Ascending aorta (tissue), 2 donors: Measurements from ENCODE around the gene DDR2. TPM values are rescaled to one million over a fixed set of nuclear protein-coding genes. Genes with fewer than 3 reads are reported as not detected.
A peak's percentile ranks its signal among the peaks of the same experiment; 100 is the strongest.
"Not testable (repeated sequence)": the region's sequence is repeated elsewhere in the genome, so short reads cannot be mapped to it uniquely, and the experiment has no call there.

ENCODE experiments used
- DNase-seq, 2 donors: peaks; one replicate each; pipeline ENCODE4 v3.0.0-alpha.2; 2019; ENCODE audit warnings: low spot score in 2 of 2
- H3K27ac ChIP-seq, 2 donors: fragments of 200-600 bp; sonication (generic); one replicate each; pipeline ENCODE4 v1.5.1; 2016 to 2017; ENCODE audit warnings: mild to moderate bottlenecking in 1 of 2
- H3K27me3 ChIP-seq: fragments of 200-600 bp; sonication (generic); one replicate; pipeline ENCODE4 v1.5.1; 2017
- H3K36me3 ChIP-seq, 2 donors: fragments of 200-600 bp; sonication (generic); one replicate each; pipeline ENCODE4 v1.5.1; 2016
- H3K4me1 ChIP-seq, 2 donors: fragments of 200-600 bp; sonication (generic); one replicate each; pipeline ENCODE4 v1.5.1; 2016 to 2017; ENCODE audit warnings: mild to moderate bottlenecking in 1 of 2
- H3K4me3 ChIP-seq, 2 donors: fragments of 200-600 bp; sonication (generic); one replicate each; pipeline ENCODE4 v1.5.1; 2016 to 2017; ENCODE audit warnings: mild to moderate bottlenecking in 1 of 2
- H3K9me3 ChIP-seq, 2 donors: fragments of 200-600 bp; sonication (generic); one replicate each; pipeline ENCODE4 v1.5.1; 2016
- intact Hi-C: fragments of 100-400 bp; cut with DNase I; formaldehyde crosslinking; loops from one replicate; pipeline ENCODE4 v1.15.1; 2023
- total RNA-seq: library from RNA; depleted of rRNA; stranded (reverse); fragments of >200 nt; gene quantifications from one replicate; pipeline ENCODE4 v1.1.0, GENCODE V29; 2016
- TF ChIP-seq, protein P1 (sequence below), 3 experiments: fragments of 200-600 bp in 2 of 3; fragments of 450-650 bp in 1 of 3; sonication (generic) in 2 of 3; IDR thresholded peaks; one replicate each; pipeline ENCODE4 v1.5.1; 2016 to 2019; ENCODE audit warnings: antibody characterized with exemption in 3 of 3, mild to moderate bottlenecking in 1 of 3, moderate library complexity in 1 of 3

DDR2 gene
- total RNA-seq, 1 donor from 2014 or later = 77.9 TPM

DNA sequence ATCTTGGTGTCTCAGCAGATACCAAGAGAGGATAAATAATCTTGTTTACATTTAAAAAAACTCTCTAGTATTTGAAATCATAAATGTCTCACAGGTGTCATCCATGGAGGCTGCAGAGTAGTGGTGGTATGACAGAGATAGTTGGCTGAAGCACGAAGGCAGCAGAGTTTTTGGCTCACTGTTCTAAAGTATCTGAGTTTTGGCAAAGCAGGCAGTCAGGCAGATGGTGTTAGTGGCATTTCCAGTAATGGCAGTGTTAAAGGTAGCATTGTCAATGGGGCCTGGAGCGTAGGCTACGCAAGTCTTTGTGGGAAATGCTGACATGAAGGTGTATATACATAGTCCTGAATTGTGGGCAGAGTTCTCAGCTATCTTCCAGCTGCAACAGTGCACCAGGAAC, 89.8 kb downstream of the DDR2 start:
- intact Hi-C loops = loop anchor here (5.0 kb wide), 1 partner anchor 50 kb away; no protein-coding TSS in a partner anchor
- TF ChIP-seq, protein P1, sequence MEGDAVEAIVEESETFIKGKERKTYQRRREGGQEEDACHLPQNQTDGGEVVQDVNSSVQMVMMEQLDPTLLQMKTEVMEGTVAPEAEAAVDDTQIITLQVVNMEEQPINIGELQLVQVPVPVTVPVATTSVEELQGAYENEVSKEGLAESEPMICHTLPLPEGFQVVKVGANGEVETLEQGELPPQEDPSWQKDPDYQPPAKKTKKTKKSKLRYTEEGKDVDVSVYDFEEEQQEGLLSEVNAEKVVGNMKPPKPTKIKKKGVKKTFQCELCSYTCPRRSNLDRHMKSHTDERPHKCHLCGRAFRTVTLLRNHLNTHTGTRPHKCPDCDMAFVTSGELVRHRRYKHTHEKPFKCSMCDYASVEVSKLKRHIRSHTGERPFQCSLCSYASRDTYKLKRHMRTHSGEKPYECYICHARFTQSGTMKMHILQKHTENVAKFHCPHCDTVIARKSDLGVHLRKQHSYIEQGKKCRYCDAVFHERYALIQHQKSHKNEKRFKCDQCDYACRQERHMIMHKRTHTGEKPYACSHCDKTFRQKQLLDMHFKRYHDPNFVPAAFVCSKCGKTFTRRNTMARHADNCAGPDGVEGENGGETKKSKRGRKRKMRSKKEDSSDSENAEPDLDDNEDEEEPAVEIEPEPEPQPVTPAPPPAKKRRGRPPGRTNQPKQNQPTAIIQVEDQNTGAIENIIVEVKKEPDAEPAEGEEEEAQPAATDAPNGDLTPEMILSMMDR (IDR thresholded peaks at IDR 0.05) = no peak
- Histone ChIP-seq H3K9me3 (no peaks in the 10 kb centered on the region), H3K27me3 (no peaks in the 10 kb centered on the region), H3K4me3 (no peak overlapping the region), H3K27ac (no peak overlapping the region), H3K4me1 (peaks cover 0 to 12% of the 10 kb centered on the region in 2 donors), H3K36me3 (no peaks in the 10 kb centered on the region)
- DNase-seq = no peak

DNA sequence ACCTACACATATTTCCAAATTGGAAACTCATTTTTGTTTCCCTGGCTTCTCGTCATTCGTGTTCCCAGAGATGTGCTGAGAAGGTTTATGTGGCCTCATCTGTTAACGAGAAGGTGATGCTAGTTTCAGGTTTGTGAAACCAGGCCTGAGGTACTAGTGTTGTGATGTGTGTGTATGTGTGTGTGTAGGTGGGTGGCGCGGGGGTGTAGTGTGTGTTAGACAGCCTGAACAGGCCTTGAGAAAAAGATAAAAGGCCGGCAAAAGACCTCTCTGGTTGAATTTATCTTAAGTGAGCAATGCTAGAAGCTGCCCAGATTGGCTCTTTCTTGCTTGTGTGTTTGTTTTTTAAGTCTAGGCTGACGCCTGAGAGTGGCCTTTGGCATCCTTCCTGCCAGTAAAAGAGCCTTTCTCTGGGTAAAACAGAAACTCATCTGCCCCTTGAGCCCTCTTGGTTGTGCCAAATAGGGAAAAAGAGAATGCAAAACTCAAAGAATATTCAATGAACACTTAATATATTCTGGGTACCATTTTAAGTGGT, 92.4 kb downstream of the DDR2 start:
- H3K27ac ChIP-seq = peak overlapping the region; percentile 47 to 59
- intact Hi-C loops = loop anchor here (5.0 kb wide), 1 partner anchor 52 kb away; no protein-coding TSS in a partner anchor
- no peak for DNase-seq
- no peaks in the 10 kb centered on the region for H3K9me3 ChIP-seq
- no peaks in the 10 kb centered on the region for H3K27me3 ChIP-seq
- TF ChIP-seq, protein P1 (IDR thresholded peaks at IDR 0.05) = no peak
- peaks cover 0 to 12% of the 10 kb centered on the region in 2 donors for H3K4me1 ChIP-seq
- H3K36me3 ChIP-seq = no peaks in the 10 kb centered on the region
- no peak overlapping the region for H3K4me3 ChIP-seq

DNA sequence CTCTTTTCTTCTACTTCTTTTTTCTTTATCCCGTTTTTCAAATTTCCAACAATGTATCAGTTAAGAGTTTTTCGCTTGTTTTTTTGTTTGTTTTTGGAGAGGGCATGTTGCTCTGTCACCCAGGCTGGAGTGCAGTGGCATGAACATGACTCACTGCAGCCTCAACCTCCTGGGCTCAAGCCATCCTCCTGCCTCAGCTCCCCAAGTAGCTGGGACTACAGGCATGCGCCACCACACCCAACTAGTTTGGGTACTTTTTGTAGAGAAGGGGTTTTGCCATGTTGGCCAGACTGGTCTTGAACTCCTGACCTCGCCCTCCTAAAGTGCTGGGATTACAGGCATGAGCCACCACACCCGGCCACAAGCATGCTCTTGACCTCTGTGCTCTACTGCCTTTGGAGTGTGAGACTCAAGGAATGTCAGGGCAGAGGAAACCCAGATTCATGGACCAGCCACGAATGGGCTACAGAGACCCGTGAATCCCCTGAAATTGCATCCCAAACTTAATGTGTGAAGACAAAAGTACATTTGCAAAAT, 93.1 kb downstream of the DDR2 start:
- peaks cover 0 to 12% of the 10 kb centered on the region in 2 donors for H3K4me1 ChIP-seq
- H3K9me3 ChIP-seq = no peaks in the 10 kb centered on the region
- no peaks in the 10 kb centered on the region for H3K27me3 ChIP-seq
- H3K27ac ChIP-seq = peak overlapping the region; percentile 47 to 59
- intact Hi-C loops = no loop called here
- no peaks in the 10 kb centered on the region for H3K36me3 ChIP-seq
- no peak overlapping the region for H3K4me3 ChIP-seq
- DNase-seq = no peak
- TF ChIP-seq, protein P1 (IDR thresholded peaks at IDR 0.05) = no peak

DNA sequence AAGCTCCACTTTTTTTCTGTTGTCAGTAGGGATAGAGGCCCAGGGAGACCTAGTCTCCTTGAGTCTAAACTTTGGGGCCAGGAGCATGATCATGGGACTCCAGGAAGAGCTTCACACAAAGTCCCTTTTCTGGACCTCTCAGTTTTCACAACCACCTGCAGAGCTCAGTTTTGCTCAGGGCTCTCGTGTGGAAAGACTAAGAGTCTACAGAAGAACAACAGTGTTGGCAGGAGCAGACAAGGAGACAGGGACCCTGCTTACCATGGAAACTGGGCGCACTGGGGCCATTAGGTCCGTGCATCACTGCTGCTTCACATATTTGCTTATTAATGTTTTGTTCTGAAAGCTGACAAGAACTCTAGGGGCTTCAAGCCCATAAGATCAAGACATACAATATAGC, 94.3 kb downstream of the DDR2 start:
- H3K27ac ChIP-seq = no peak overlapping the region
- no peaks in the 10 kb centered on the region for H3K9me3 ChIP-seq
- intact Hi-C loops = no loop called here
- peaks cover 0 to 5% of the 10 kb centered on the region in 2 donors for H3K4me1 ChIP-seq
- no peak overlapping the region for H3K4me3 ChIP-seq
- H3K36me3 ChIP-seq = no peaks in the 10 kb centered on the region
- TF ChIP-seq, protein P1 (IDR thresholded peaks at IDR 0.05) = no peak
- no peak for DNase-seq
- H3K27me3 ChIP-seq = no peaks in the 10 kb centered on the region

DNA sequence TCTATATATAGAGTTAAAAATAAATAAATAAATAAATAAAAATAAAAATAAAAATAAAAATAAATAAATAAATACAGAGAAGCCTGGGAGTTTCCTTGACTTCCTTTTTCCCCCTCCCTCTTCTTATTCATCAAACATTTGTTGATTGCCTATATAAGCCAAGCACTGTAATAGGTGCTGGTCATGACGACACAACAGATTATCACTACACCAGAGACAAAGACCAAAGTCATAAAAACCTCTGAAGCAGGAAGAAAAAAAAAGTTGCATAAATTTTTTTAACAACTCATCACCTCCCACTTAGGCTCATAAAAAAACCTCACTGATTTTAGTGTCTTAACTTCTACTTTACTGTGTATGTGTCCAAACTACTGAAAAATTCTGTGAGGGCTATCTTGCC, 95.2 kb downstream of the DDR2 start:
- H3K4me3 ChIP-seq, H3K9me3 ChIP-seq, H3K36me3 ChIP-seq, H3K4me1 ChIP-seq, H3K27me3 ChIP-seq, DNase-seq, intact Hi-C loops, H3K27ac ChIP-seq: not testable (repeated sequence)

DNA sequence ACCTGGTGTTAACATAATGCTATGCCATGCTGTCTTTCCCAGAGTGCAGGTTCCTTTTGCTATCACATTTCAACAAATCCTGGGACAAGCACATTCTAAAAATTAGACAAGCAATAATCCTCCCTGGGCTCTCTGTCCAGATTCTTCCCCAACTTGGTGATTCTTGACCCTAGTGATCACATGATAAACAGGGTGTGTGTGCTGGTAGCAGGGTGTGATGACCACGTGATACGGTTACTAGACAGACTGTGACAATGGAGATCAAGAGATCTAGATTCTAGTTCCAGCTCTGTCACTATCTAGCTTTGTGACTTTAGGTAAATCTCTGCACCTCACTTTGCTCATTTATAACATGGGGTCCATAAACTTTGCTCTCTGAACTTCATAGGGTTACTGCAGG, 96.3 kb downstream of the DDR2 start:
- Histone ChIP-seq H3K4me3 (no peak overlapping the region), H3K9me3 (no peaks in the 10 kb centered on the region), H3K4me1 (peaks cover 8 to 12% of the 10 kb centered on the region in 2 donors), H3K27ac (no peak overlapping the region), H3K36me3 (no peaks in the 10 kb centered on the region), H3K27me3 (no peaks in the 10 kb centered on the region)
- TF ChIP-seq, protein P1 (IDR thresholded peaks at IDR 0.05) = no peak
- no peak for DNase-seq
- intact Hi-C loops = no loop called here

DNA sequence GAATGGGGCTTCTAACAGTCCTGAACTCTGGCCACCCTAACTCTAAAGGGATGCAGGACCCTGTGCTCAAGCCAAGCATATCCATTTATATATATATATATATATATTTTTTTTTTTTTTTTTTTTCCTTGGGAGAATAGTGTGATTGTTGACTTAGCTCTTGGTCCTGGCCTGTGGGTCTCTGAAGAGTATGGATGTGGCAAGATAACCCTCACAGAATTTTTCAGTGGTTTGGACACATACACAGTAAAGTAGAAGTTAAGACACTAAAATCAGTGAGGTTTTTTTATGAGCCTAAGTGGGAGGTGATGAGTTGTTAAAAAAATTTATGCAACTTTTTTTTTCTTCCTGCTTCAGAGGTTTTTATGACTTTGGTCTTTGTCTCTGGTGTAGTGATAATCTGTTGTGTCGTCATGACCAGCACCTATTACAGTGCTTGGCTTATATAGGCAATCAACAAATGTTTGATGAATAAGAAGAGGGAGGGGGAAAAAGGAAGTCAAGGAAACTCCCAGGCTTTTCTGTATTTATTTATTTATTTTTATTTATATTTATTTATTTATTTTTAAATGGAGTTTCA, 97.0 kb downstream of the DDR2 start:
- peaks cover 8 to 15% of the 10 kb centered on the region in 2 donors for H3K4me1 ChIP-seq

More for the DNA sequence above, 97.0 kb downstream of the DDR2 start:
- H3K36me3 ChIP-seq, H3K27me3 ChIP-seq, DNase-seq, H3K9me3 ChIP-seq, H3K4me3 ChIP-seq, intact Hi-C loops, H3K27ac ChIP-seq: not testable (repeated sequence)
